RPMI8226 (cell line): ENCODE data around the gene RASSF3.

Source experiments
- DNase-seq: peaks from one replicate; pipeline ENCODE4 v3.0.0-alpha.2; 2015

Gene RASSF3

DNA sequence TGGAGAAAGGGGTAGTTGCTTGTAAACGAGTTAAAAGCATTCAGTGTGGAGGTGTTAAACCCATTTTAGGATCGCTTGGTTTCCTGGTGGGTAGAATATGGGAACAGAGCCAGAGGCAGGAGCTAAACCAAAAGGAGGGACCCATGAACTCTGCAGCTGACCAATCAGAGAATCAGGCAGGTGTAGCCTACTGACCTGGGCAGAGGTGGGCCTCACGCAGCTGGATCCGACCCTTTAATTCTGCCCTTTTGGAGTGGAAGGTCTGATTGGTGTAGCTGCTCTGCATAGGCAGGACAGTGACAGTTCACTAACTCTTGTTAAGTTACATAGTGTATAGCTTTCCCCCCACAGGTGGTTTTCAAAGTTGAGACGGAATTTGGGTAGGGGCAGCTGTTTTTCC, 85.3 kb downstream of the RASSF3 start:
- DNase-seq = no peak

GRCh38 chr12:64696080-64696741, 85.9 kb downstream of the RASSF3 start:
- DNase-seq = no peak

DNA sequence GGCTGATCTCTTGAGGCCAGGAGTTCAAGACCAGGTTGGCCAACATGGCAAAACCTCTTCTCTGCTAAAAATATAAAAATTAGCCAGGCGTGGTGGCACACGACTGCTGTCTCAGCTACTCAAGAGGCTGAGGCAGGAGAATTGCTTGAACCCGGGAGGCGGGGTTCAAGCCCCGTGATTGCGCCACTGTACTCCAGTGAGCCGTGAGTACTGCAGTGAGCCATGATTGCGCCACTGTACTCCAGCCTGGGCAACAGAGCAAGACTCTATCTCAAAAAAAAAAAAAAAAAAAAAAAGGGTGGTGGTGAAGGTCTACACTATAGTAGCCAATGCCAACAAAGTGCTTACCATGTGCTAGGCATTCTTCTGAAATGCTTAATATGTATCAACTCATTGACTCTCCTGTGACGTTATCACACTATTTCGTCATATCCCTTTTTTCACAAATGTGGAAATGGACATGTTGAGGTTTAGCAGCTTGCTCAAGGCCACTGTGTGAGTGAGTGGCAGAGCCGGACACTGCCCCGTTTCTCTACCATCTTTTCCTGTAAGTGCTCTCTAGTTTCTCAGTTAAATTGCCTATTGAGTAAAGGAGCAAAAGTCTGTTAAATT, 89.3 kb downstream of the RASSF3 start:
- no peak for DNase-seq

DNA sequence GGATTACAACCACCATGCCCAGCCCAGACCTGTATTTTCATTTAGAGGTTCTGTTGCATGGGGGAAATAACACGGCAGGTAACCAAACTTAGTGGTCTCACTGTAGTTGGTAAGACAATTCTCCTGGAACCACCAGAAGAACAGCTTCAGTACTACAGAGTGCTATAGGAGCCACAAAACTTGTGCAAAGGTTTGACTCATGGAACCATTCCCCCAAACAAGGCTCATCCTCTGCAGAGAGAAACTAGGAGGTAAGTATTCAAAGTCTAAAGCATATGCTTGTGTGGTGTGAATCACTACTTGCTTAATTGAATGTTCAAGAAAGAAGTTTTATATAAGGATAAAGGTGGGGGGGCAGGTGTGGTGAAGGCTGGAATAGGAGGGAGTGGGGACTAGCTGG, 90.2 kb downstream of the RASSF3 start:
- DNase-seq = no peak

- DNase-seq = no peak
These were observed 91.0 kb downstream of the RASSF3 start for GRCh38 chr12:64701283-64701682.

DNA sequence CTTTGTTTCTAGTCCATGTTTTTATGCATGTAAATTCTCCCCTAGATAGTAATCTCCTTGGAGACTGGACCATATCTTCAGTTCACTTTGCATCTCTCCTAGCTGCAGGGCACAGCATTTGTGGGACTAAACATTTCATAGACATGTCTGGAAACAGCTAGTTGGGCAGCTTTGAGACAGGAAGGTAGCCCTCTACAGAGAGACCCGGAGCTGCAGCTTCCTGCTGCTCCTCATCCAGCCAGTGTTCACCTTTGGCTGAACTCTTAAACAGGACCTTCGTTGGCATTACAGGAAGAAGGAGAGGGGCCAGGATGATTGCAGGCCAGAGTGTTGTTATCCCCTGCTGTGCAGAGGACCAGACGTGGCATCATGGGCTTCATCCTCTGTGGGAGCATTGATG, 96.0 kb downstream of the RASSF3 start:
- no peak for DNase-seq

DNA sequence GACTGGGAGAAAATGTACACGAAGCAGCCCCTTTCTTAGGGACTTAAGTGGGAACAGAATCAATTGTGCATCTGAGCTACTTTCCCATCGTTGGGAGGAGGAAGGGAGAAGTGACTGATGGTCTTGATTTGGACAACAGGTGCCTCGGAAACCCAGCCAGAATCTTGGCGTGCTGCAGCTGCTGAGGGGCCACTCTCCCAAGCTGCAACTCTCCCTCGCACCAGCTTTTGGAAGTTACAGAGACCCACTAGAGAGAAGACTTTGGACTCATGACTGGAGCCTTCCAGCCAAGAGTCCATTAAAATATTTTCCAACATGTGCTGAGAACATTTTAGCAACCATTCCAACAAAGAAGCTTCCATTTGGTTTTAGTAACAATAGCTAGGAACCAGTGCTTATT, 96.6 kb downstream of the RASSF3 start:
- no peak for DNase-seq

GRCh38 chr12:64707362-64707761, 97.1 kb downstream of the RASSF3 start:
- DNase-seq = no peak

GRCh38 chr12:64707926-64708325, 97.6 kb downstream of the RASSF3 start:
- no peak for DNase-seq

- no peak for DNase-seq
These were observed 99.1 kb downstream of the RASSF3 start for GRCh38 chr12:64709429-64709828.

GRCh38 chr12:64713376-64713775, 103.1 kb downstream of the RASSF3 start:
- no peak for DNase-seq

DNA sequence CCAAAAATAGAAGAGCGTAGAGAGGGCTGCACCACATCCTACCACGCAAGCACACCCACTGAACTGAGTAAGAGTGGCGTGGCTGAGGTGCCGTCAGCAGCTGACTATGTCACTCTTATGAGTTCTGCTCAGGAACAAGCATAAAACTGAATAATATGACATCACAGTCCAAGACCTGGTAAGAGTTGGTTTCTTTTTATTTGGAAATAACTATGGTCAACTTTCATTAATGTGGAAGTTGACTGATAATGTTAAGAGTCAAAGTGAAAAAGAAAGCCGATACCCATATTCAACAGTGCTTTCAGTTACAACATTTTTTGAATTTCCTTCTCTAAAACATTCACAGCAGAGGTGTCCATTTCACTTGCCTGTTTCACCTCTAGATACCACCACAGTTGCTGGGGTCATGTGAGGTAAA, 104.3 kb downstream of the RASSF3 start:
- no peak for DNase-seq

DNA sequence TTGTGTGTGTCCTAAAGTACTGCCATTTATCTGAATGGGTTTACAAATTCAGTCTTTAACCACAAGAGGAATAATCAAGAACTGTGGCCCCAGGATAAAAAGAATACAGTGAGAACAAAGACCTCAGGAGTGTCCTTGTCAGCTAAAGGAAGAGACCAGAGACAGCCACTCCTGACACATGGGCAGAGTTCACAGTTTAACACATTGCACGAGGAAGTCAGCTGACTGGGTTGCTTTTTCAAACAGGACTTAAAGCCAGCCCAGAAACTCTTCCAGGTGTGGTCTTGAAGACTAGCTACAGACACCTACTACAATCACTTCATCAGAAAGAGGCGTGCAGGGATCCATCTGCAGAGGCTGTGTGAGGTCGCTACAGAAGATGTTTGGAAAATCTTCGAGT, 106.1 kb downstream of the RASSF3 start:
- DNase-seq = no peak

DNA sequence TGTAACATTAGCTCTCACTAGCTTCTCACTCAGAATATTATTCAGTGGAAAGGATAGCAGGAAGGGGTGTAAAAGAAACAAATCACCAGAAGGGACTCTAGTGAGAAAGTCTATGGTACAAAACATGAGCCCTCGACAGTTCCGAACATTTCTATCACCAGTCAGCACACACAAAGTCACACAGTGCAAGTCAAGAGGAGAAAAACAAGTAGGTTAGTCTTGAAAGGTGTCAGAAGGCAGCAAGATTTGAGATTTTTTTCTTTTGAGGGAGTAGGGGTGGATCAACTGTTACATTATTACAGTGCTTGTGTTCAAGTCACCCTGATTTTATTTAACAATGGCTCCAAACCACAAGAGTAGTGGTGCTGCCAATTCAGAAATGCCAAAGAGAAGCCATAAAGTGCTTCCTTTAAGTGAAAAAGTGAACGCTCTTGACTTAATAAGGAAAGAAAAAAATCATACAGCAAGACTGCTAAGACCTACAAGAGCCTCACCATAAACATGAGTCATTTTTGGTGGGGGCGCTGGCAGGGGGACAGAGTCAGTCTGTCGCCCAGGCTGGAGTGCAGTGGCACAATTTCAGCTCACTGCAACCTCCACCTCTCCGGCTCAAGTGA, 106.7 kb downstream of the RASSF3 start:
- no peak for DNase-seq

- DNase-seq = no peak
These were observed 108.4 kb downstream of the RASSF3 start for GRCh38 chr12:64718649-64719048.

- no peak for DNase-seq
These were observed 110.6 kb downstream of the RASSF3 start for GRCh38 chr12:64720884-64721283.

DNA sequence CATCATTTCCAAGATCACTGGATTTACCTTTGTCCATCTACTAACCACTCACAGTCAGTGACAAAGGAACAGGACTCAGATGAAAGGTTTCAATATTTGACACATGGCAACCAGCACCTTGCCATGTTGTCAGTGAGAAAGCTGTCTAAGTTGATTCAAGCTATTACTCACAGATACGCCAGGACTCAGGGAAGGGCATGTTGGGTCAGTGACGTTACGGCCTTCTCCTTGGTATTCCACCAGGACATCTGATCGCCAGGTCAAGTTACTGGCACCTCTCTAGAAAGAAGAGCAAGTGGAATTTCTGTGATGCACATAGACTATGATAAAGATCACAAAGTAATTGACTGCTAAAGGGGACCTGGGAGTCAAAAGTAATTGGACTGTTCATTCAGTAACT, 112.5 kb downstream of the RASSF3 start:
- DNase-seq = no peak

- DNase-seq = no peak
These were observed 113.3 kb downstream of the RASSF3 start for GRCh38 chr12:64723630-64724029.

- DNase-seq = no peak
These were observed 114.0 kb downstream of the RASSF3 start for GRCh38 chr12:64724201-64724745.

- DNase-seq = peak; percentile 45
These were observed 119.8 kb downstream of the RASSF3 start for GRCh38 chr12:64729909-64730587.

DNA sequence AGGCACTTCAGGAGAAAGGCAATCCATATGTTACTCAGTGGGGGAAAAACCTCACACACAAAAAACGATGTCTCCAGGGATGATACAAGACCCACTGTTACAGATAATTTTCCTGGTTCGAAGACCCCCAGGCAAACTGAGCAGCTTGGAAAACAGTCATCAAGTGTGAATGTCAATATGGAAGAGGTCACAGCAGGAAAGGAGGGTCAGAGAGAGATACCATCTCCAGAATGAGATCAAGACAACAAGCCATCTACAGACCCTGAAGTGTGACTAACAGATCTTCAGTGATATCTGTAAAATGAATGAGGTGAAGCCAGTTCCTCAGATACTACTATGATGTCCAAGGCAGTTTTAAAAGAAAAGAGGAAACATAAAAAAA, 120.3 kb downstream of the RASSF3 start:
- DNase-seq = no peak

DNA sequence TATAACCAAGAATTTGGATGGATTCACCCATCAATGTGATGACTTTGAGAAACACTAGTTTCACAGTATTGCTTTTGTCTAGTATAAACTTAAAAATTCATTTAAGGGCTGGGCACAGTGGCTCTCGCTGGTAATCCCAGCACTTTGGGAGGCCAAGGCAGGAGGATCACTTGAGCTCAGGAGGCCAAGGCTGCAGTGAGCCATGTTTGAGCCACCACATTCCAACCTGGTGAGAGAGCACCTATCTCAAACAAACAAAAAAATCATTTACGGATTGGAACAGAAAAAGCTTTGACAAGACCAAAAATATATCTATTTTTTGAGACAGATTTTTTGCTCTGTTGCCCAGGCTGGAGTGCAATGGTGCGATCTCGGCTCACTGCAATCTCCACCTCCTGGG, 121.4 kb downstream of the RASSF3 start:
- DNase-seq = no peak

GRCh38 chr12:64733857-64734256, 123.6 kb downstream of the RASSF3 start:
- DNase-seq = no peak

- no peak for DNase-seq
These were observed 125.1 kb downstream of the RASSF3 start for GRCh38 chr12:64735442-64735841.
